PFSK-1 (cell line): ENCODE data around the gene TBC1D8.

Experiments
- POLR2AphosphoS5 ChIP-seq: IDR thresholded peaks from 2 replicates; pipeline ENCODE4 v1.6.1; 2012; ENCODE audit warnings: low read depth, mild to moderate bottlenecking, control low read depth, low read length, moderate library complexity
- TAF1 ChIP-seq: IDR thresholded peaks from 2 replicates; pipeline ENCODE4 v1.6.1; 2012; ENCODE audit warnings: low read length, control low read depth, borderline replicate concordance; ENCODE audit not compliant: insufficient read depth

DNA sequence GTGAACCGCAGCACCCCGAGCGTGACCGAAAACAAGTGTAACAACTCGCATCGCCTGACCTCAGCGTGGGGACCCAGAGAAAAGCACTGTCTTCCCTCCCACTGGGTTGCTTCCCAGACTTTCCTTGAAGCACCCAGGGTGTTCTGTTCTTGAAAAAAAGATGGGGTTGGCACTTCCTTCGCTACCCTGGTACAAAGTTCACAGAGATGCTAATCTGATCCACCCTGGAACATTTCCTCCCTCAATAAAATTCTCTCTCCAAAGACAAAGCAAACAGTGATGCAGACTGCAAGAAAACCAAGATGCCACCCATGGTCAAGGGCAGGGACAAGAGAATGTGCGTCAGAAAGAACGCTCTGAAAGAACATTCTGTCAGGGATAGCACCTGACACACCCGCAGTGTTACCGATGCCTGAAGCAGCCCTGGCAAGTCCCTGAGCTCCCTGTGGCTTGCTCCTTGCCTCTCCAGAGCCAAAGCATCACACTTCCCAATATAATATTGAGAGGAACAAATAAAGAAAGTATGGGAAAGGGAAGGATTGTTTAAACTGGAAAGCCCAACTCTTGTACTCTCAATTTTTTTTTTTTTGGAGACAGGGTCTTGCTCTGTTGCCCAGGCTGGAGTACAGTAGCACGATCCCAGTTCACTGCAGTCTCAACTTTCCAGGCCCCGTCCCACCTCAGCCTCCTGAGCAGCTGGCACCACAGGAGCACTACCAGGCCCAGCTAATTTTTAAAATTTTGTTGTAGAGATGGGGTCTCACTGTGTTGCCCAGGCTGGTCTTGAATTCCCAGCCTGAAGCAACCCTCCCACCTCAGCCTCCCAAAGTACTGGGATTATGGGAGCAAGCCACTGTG, 70.7 kb downstream of the TBC1D8 start:
- TF ChIP-seq POLR2AphosphoS5 (no peak), TAF1 (no peak)
